ENCODE results near the gene GPR137.

The GPR137 gene

GRCh38 chr11:64305075-64305690 is 19.5 kb downstream of the GPR137 start, which contains the start of gene ESRRA:
Gene ESRRA (plus strand): TSS chr11:64305524. CDS start chr11:64307180, 1,656 bp downstream.
- Histone ChIP-seq H3K9me2 (ENCODE audit: low read depth, low read length) (no peaks in the 10 kb centered on the region), H3K27me3 (ENCODE audit: insufficient read depth, low read length) (no peaks in the 10 kb centered on the region; the same call in 1 of the 2 replicates), H3K4me1 (ENCODE audit: insufficient read depth, low read length, severe bottlenecking) (peaks cover 27% of the 10 kb centered on the region), H4K20me1 (ENCODE audit: insufficient read depth, low read length) (no peaks in the 10 kb centered on the region), H2AFZ (ENCODE audit: low read length) (no peak within 1 kb of the TSS), H3K4me2 (ENCODE audit: low read length) (peak within 1 kb of the TSS; percentile 94), H3K36me3 (ENCODE audit: insufficient read depth, low read length) (peaks cover 9% of the 10 kb centered on the region; the same call in 1 of the 2 replicates), H3K27ac (ENCODE audit: low read depth, low read length, poor library complexity, severe bottlenecking) (peak within 1 kb of the TSS; percentile 95), H3K9ac (ENCODE audit: low read length) (peak within 1 kb of the TSS; percentile 95), H3K4me3 (ENCODE audit: low read depth, low read length, poor library complexity, severe bottlenecking) (peak within 1 kb of the TSS; percentile 77), H3K79me2 (ENCODE audit: insufficient read depth, low read length) (peaks cover 10% of the 10 kb centered on the region), H3F3A (ENCODE audit: insufficient read depth, low read length) (no peaks in the 10 kb centered on the region), H3K9me3 (ENCODE audit: low read length) (no peaks in the 10 kb centered on the region)
- no peak for TF ChIP-seq CTCF (IDR thresholded peaks at IDR 0.05; ENCODE audit: low read length)
- no peak for TF ChIP-seq EZH2 (IDR thresholded peaks at IDR 0.05; ENCODE audit: borderline replicate concordance, low read length)

- Histone ChIP-seq H3K27ac (ENCODE audit: low read depth, low read length, poor library complexity, severe bottlenecking) (peak overlapping the region; percentile 4), H3K4me2 (ENCODE audit: low read length) (peak overlapping the region; percentile 94), H3K9me2 (ENCODE audit: low read depth, low read length) (no peaks in the 10 kb centered on the region), H3K4me1 (ENCODE audit: insufficient read depth, low read length, severe bottlenecking) (peaks cover 20% of the 10 kb centered on the region), H3K36me3 (ENCODE audit: insufficient read depth, low read length) (peaks cover 14% of the 10 kb centered on the region; the same call in 1 of the 2 replicates), H3K4me3 (ENCODE audit: low read depth, low read length, poor library complexity, severe bottlenecking) (peak overlapping the region; percentile 70), H3F3A (ENCODE audit: insufficient read depth, low read length) (no peaks in the 10 kb centered on the region), H3K79me2 (ENCODE audit: insufficient read depth, low read length) (peaks cover 10% of the 10 kb centered on the region), H3K9me3 (ENCODE audit: low read length) (no peaks in the 10 kb centered on the region), H4K20me1 (ENCODE audit: insufficient read depth, low read length) (no peaks in the 10 kb centered on the region), H3K27me3 (ENCODE audit: insufficient read depth, low read length) (no peaks in the 10 kb centered on the region), H3K9ac (ENCODE audit: low read length) (peak overlapping the region; percentile 92), H2AFZ (ENCODE audit: low read length) (no peak overlapping the region)
- TF ChIP-seq CTCF (IDR thresholded peaks at IDR 0.05; ENCODE audit: low read length) (peak; percentile 65), EZH2 (IDR thresholded peaks at IDR 0.05; ENCODE audit: borderline replicate concordance, low read length) (no peak)
These were observed 20.3 kb downstream of the GPR137 start for GRCh38 chr11:64305691-64306562.

- peaks cover 16% of the 10 kb centered on the region; the same call in 1 of the 2 replicates for H3K36me3 ChIP-seq (ENCODE audit: insufficient read depth, low read length)
- H3K9me3 ChIP-seq (ENCODE audit: low read length), result no peaks in the 10 kb centered on the region
- H3K4me3 ChIP-seq (ENCODE audit: low read depth, low read length, poor library complexity, severe bottlenecking), result peak overlapping the region; percentile 70
- peaks cover 10% of the 10 kb centered on the region for H3K79me2 ChIP-seq (ENCODE audit: insufficient read depth, low read length)
- H3K9ac ChIP-seq (ENCODE audit: low read length), result peak overlapping the region; percentile 92
- TF ChIP-seq EZH2 (IDR thresholded peaks at IDR 0.05; ENCODE audit: borderline replicate concordance, low read length), result no peak
- TF ChIP-seq CTCF (IDR thresholded peaks at IDR 0.05; ENCODE audit: low read length), result no peak
- H3K27ac ChIP-seq (ENCODE audit: low read depth, low read length, poor library complexity, severe bottlenecking), result peak overlapping the region; percentile 4
- no peaks in the 10 kb centered on the region for H3F3A ChIP-seq (ENCODE audit: insufficient read depth, low read length)
- no peaks in the 10 kb centered on the region for H3K27me3 ChIP-seq (ENCODE audit: insufficient read depth, low read length)
- peak overlapping the region; percentile 94 for H3K4me2 ChIP-seq (ENCODE audit: low read length)
- H4K20me1 ChIP-seq (ENCODE audit: insufficient read depth, low read length), result no peaks in the 10 kb centered on the region
- H2AFZ ChIP-seq (ENCODE audit: low read length), result no peak overlapping the region
- H3K9me2 ChIP-seq (ENCODE audit: low read depth, low read length), result no peaks in the 10 kb centered on the region
- H3K4me1 ChIP-seq (ENCODE audit: insufficient read depth, low read length, severe bottlenecking), result peaks cover 19% of the 10 kb centered on the region
These were observed 20.9 kb downstream of the GPR137 start for GRCh38 chr11:64306563-64306875.

Data from OCI-LY1 (cell line).